SK-N-SH treated with all-trans-retinoic acid at 6 μM for 48 hours (cell line): ENCODE results near the gene SLC12A7.

Experiments used
- ATAC-seq: fragments of 200-7000 bp; cut with Tn5 transposase; 3 replicates; pipeline ENCODE4 v1.9.1; 2020; ENCODE audit warnings: mild to moderate bottlenecking, moderate library complexity
- ARNTL ChIP-seq: fragments of 450-650 bp; formaldehyde crosslinking; IDR thresholded peaks from 2 replicates; pipeline ENCODE4 v1.5.0; 2020; ENCODE audit warnings: low read depth, mild to moderate bottlenecking, moderate library complexity, borderline replicate concordance
- BACH2 ChIP-seq: fragments of 250-450 bp; sonication (Bioruptor Pico); IDR thresholded peaks from 2 replicates; pipeline ENCODE4 v1.9.0; 2021; ENCODE audit warnings: mild to moderate bottlenecking, borderline replicate concordance
- CREB5 ChIP-seq: fragments of 250-450 bp; sonication (Bioruptor Pico); IDR thresholded peaks from 2 replicates; pipeline ENCODE4 v1.5.1; 2020; ENCODE audit warnings: low read depth, mild to moderate bottlenecking, moderate library complexity
- CSDC2 ChIP-seq: fragments of 250-450 bp; sonication (Bioruptor Pico); IDR thresholded peaks from 2 replicates; pipeline ENCODE4 v1.5.0; 2020; ENCODE audit warnings: mild to moderate bottlenecking, moderate library complexity
- CSRNP3 ChIP-seq: fragments of 250-450 bp; sonication (Bioruptor Pico); IDR thresholded peaks from 2 replicates; pipeline ENCODE4 v1.5.1; 2021; ENCODE audit warnings: mild to moderate bottlenecking, moderate library complexity
- ESRRG ChIP-seq: fragments of 250-450 bp; sonication (Bioruptor Pico); IDR thresholded peaks from 2 replicates; pipeline ENCODE4 v1.6.1; 2021; ENCODE audit warnings: mild to moderate bottlenecking
- GLIS3 ChIP-seq: fragments of 250-450 bp; sonication (Bioruptor Pico); IDR thresholded peaks from 2 replicates; pipeline ENCODE4 v1.5.0; 2020; ENCODE audit warnings: mild to moderate bottlenecking, moderate library complexity
- PATZ1 ChIP-seq: fragments of 250-450 bp; sonication (Bioruptor Pico); IDR thresholded peaks from 2 replicates; pipeline ENCODE4 v1.8.0; 2020; ENCODE audit warnings: mild to moderate bottlenecking, moderate library complexity, borderline replicate concordance
- POU6F1 ChIP-seq: fragments of 250-450 bp; sonication (Bioruptor Pico); IDR thresholded peaks from 2 replicates; pipeline ENCODE4 v1.8.0; 2021; ENCODE audit warnings: low read depth, mild to moderate bottlenecking, moderate library complexity, borderline replicate concordance
- PPARA ChIP-seq: fragments of 250-450 bp; sonication (Bioruptor Pico); IDR thresholded peaks from 2 replicates; pipeline ENCODE4 v1.5.0; 2020; ENCODE audit warnings: mild to moderate bottlenecking, borderline replicate concordance
- RARB ChIP-seq: fragments of 250-450 bp; sonication (Bioruptor Pico); IDR thresholded peaks from 2 replicates; pipeline ENCODE4 v1.8.0; 2021; ENCODE audit warnings: mild to moderate bottlenecking, moderate library complexity
- SNAI2 ChIP-seq: fragments of 250-450 bp; sonication (Bioruptor Pico); IDR thresholded peaks from 2 replicates; pipeline ENCODE4 v1.5.0; 2020; ENCODE audit warnings: mild to moderate bottlenecking, moderate library complexity
- TCF4 ChIP-seq: fragments of 250-450 bp; sonication (Bioruptor Pico); IDR thresholded peaks from 2 replicates; pipeline ENCODE4 v1.8.0; 2021; ENCODE audit warnings: mild to moderate bottlenecking, moderate library complexity, borderline replicate concordance
- TOX ChIP-seq: fragments of 250-450 bp; sonication (Bioruptor Pico); IDR thresholded peaks from 2 replicates; pipeline ENCODE4 v1.8.0; 2021; ENCODE audit warnings: mild to moderate bottlenecking, moderate library complexity, borderline replicate concordance
- TSHZ2 ChIP-seq: fragments of 250-450 bp; sonication (Bioruptor Pico); IDR thresholded peaks from 2 replicates; pipeline ENCODE4 v1.5.0; 2020; ENCODE audit warnings: mild to moderate bottlenecking, moderate library complexity
- ZC3H10 ChIP-seq: fragments of 250-450 bp; sonication (Bioruptor Pico); IDR thresholded peaks from 2 replicates; pipeline ENCODE4 v1.5.1; 2021; ENCODE audit warnings: mild to moderate bottlenecking, moderate library complexity
- ZFP3 ChIP-seq: fragments of 250-450 bp; sonication (Bioruptor Pico); IDR thresholded peaks from 2 replicates; pipeline ENCODE4 v1.5.0; 2020; ENCODE audit warnings: mild to moderate bottlenecking, moderate library complexity
- ZNF565 ChIP-seq: fragments of 450-650 bp; formaldehyde crosslinking; conservative IDR thresholded peaks from 2 replicates; pipeline ENCODE4 v1.5.0; 2020; ENCODE audit warnings: low read depth, mild to moderate bottlenecking, moderate library complexity
- ZNF70 ChIP-seq: fragments of 450-650 bp; formaldehyde crosslinking; IDR thresholded peaks from 2 replicates; pipeline ENCODE4 v1.5.0; 2020; ENCODE audit warnings: mild to moderate bottlenecking, moderate library complexity
- ZNF8 ChIP-seq: fragments of 450-650 bp; formaldehyde crosslinking; IDR thresholded peaks from 2 replicates; pipeline ENCODE4 v1.5.0; 2020; ENCODE audit warnings: mild to moderate bottlenecking, moderate library complexity

SLC12A7 gene

GRCh38 chr5:1094670-1095190 is 17.1 kb downstream of the SLC12A7 start (continued):
- no peak for TF ChIP-seq TCF4
- no peak for TF ChIP-seq ZC3H10 (CRISPR knock-in tag)
- TF ChIP-seq TSHZ2: no peak
- TF ChIP-seq ESRRG (CRISPR knock-in tag): no peak
- TF ChIP-seq RARB (CRISPR knock-in tag): no peak
- TF ChIP-seq PATZ1 (CRISPR knock-in tag): no peak
- no peak for TF ChIP-seq ZNF565 (CRISPR knock-in tag)
- no peak for TF ChIP-seq CSDC2
- no peak for TF ChIP-seq SNAI2

GRCh38 chr5:1093361-1093760 is 18.5 kb downstream of the SLC12A7 start:
- no peak for ATAC-seq
- TF ChIP-seq TCF4 (no peak), ZFP3 (CRISPR knock-in tag) (no peak), ZC3H10 (CRISPR knock-in tag) (no peak), PATZ1 (CRISPR knock-in tag) (no peak), ESRRG (CRISPR knock-in tag) (no peak), TSHZ2 (no peak), TOX (CRISPR knock-in tag) (no peak), RARB (CRISPR knock-in tag) (no peak), CREB5 (no peak), BACH2 (no peak), GLIS3 (no peak), ARNTL (no peak), SNAI2 (no peak), ZNF70 (CRISPR knock-in tag) (no peak), ZNF8 (no peak), PPARA (CRISPR knock-in tag) (no peak), CSRNP3 (no peak), POU6F1 (CRISPR knock-in tag) (no peak)
